NCI-H748 (cell line): ENCODE data around the gene HMGCS1.
"Not testable (repeated sequence)": the region's sequence is repeated elsewhere in the genome, so short reads cannot be mapped to it uniquely, and the experiment has no call there.

Experiments
- DNase-seq: peaks from one replicate; lab custom pipeline; 2025; ENCODE audit not compliant: unreplicated experiment; lab: John Stamatoyannopoulos, UW

The HMGCS1 gene

GRCh38 chr5:43274435-43275114 is 38.6 kb downstream of the HMGCS1 start:
- DNase-seq = no peak

- no peak for DNase-seq
Observed at GRCh38 chr5:43273552-43273951, 39.7 kb downstream of the HMGCS1 start.

- no peak for DNase-seq
Observed at GRCh38 chr5:43270645-43271044, 42.6 kb downstream of the HMGCS1 start.

- DNase-seq = no peak
Observed at GRCh38 chr5:43268188-43268820, 44.9 kb downstream of the HMGCS1 start.

- DNase-seq = not testable (repeated sequence)
Observed at GRCh38 chr5:43262269-43262668, 50.9 kb downstream of the HMGCS1 start.

GRCh38 chr5:43258116-43258515 is 55.1 kb downstream of the HMGCS1 start:
- DNase-seq = no peak

- no peak for DNase-seq
Observed at GRCh38 chr5:43256261-43256966, 56.8 kb downstream of the HMGCS1 start.

GRCh38 chr5:43255704-43256103 is 57.5 kb downstream of the HMGCS1 start:
- DNase-seq = no peak

GRCh38 chr5:43251754-43252153 is 61.5 kb downstream of the HMGCS1 start:
- DNase-seq = no peak

- no peak for DNase-seq
Observed at GRCh38 chr5:43245724-43246385, 67.4 kb downstream of the HMGCS1 start.

GRCh38 chr5:43244823-43245565 is 68.2 kb downstream of the HMGCS1 start:
- DNase-seq = no peak

- DNase-seq = no peak
Observed at GRCh38 chr5:43243270-43243669, 69.9 kb downstream of the HMGCS1 start.

GRCh38 chr5:43242196-43242595 is 71.0 kb downstream of the HMGCS1 start:
- DNase-seq = no peak
